Liver (tissue), 9 donors: ENCODE results near the gene GBX2. TPM values are rescaled to one million over a fixed set of nuclear protein-coding genes. Genes with fewer than 3 reads are reported as not detected.

Source experiments
- DNase-seq: peaks from one replicate; pipeline ENCODE4 v3.0.0-alpha.2; 2017; ENCODE audit warnings: low spot score
- H3K27ac ChIP-seq, 2 donors: one replicate each; pipeline ENCODE4 v1.7.0; 2013; ENCODE audit warnings: inconsistent platforms in 2 of 2, low read length in 2 of 2, control low read depth in 1 of 2, low read depth in 1 of 2, mild to moderate bottlenecking in 1 of 2
- H3K27me3 ChIP-seq, 4 donors: one replicate each; pipeline versions ENCODE4 v1.6.1 to v1.7.0; 2013; ENCODE audit warnings: low read length in 3 of 4, inconsistent platforms in 1 of 4, mild to moderate bottlenecking in 1 of 4, moderate library complexity in 1 of 4; ENCODE audit not compliant: control insufficient read depth in 4 of 4, insufficient read depth in 4 of 4
- H3K36me3 ChIP-seq, 4 donors: one replicate each; pipeline versions ENCODE4 v1.6.1 to v1.7.0; 2013; ENCODE audit warnings: low read length in 3 of 4, mild to moderate bottlenecking in 3 of 4, low read depth in 1 of 4, moderate library complexity in 1 of 4; ENCODE audit not compliant: control insufficient read depth in 4 of 4, insufficient read depth in 3 of 4
- H3K4me1 ChIP-seq, 4 donors: one replicate each; pipeline versions ENCODE4 v1.6.1 to v1.7.0; 2013; ENCODE audit warnings: low read length in 3 of 4, mild to moderate bottlenecking in 3 of 4, moderate library complexity in 1 of 4; ENCODE audit not compliant: control insufficient read depth in 4 of 4, insufficient read depth in 4 of 4
- H3K4me3 ChIP-seq, 3 donors: one replicate each; pipeline versions ENCODE4 v1.6.1 to v1.7.0; 2013; ENCODE audit warnings: low read length in 3 of 3, control low read depth in 1 of 3, low read depth in 1 of 3, mild to moderate bottlenecking in 1 of 3
- H3K9ac ChIP-seq, 2 donors: one replicate each; pipeline ENCODE4 v1.7.0; 2013; ENCODE audit warnings: low read length in 2 of 2, mild to moderate bottlenecking in 2 of 2, moderate library complexity in 2 of 2, control low read depth in 1 of 2, low read depth in 1 of 2
- H3K9me3 ChIP-seq, 4 donors: one replicate each; pipeline versions ENCODE4 v1.6.1 to v1.7.0; 2013; ENCODE audit warnings: low read length in 3 of 4; ENCODE audit not compliant: control insufficient read depth in 4 of 4
- EGR1 ChIP-seq, 2 donors: IDR thresholded peaks; 2 replicates each; pipeline ENCODE4 v1.6.1; 2016 to 2018; ENCODE audit warnings: antibody characterized with exemption in 2 of 2, low read depth in 2 of 2
- FOXA1 ChIP-seq: IDR thresholded peaks from 2 replicates; pipeline ENCODE4 v1.6.1; 2016; ENCODE audit warnings: antibody characterized with exemption
- FOXA2 ChIP-seq: IDR thresholded peaks from 2 replicates; pipeline ENCODE4 v1.6.1; 2016; ENCODE audit warnings: antibody characterized with exemption
- GABPA ChIP-seq, 2 donors: IDR thresholded peaks in 1 of 2; conservative IDR thresholded peaks in 1 of 2; 2 replicates each; pipeline ENCODE4 v1.6.1; 2016; ENCODE audit warnings: antibody characterized with exemption in 2 of 2, mild to moderate bottlenecking in 1 of 2, moderate library complexity in 1 of 2
- HNF4A ChIP-seq, 2 donors: conservative IDR thresholded peaks; 2 replicates each; pipeline ENCODE4 v1.6.1; 2016; ENCODE audit warnings: antibody characterized with exemption in 2 of 2, mild to moderate bottlenecking in 2 of 2
- HNF4G ChIP-seq: IDR thresholded peaks from 2 replicates; pipeline ENCODE4 v1.6.1; 2016; ENCODE audit warnings: antibody characterized with exemption
- JUND ChIP-seq, 2 donors: IDR thresholded peaks; 2 replicates each; pipeline ENCODE4 v1.6.1; 2016; ENCODE audit warnings: antibody characterized with exemption in 2 of 2
- NR2F2 ChIP-seq: IDR thresholded peaks from 2 replicates; pipeline ENCODE4 v1.6.1; 2016; ENCODE audit warnings: antibody characterized with exemption
- RAD21 ChIP-seq, 2 donors: IDR thresholded peaks; 2 replicates each; pipeline ENCODE4 v1.6.1; 2016; ENCODE audit warnings: antibody characterized with exemption in 2 of 2, mild to moderate bottlenecking in 2 of 2
- RXRA ChIP-seq, 2 donors: IDR thresholded peaks; 2 replicates each; pipeline ENCODE4 v1.6.1; 2017 to 2018; ENCODE audit warnings: antibody characterized with exemption in 2 of 2, mild to moderate bottlenecking in 1 of 2
- SP1 ChIP-seq: IDR thresholded peaks from 2 replicates; pipeline ENCODE4 v1.6.1; 2018; ENCODE audit warnings: antibody characterized with exemption, mild to moderate bottlenecking
- TAF1 ChIP-seq: conservative IDR thresholded peaks from 2 replicates; pipeline ENCODE4 v1.6.1; 2016; ENCODE audit warnings: antibody characterized with exemption, mild to moderate bottlenecking
- YY1 ChIP-seq: IDR thresholded peaks from 2 replicates; pipeline ENCODE4 v1.6.1; 2016; ENCODE audit warnings: antibody characterized with exemption, mild to moderate bottlenecking
- WGBS: extraction: QIAGEN DNeasy Blood & Tissue Kit; methylation state at CpG from one replicate; pipeline ENCODE4 v1.1.7; 2013; 5-methylcytosine and 5-hydroxymethylcytosine counted together
- polyA plus RNA-seq, 2 donors: library from polyadenylated mRNA; stranded (reverse) in 1 of 2; unstranded in 1 of 2; fragments of 200-250 nt in 1 of 2; fragments of >200 nt in 1 of 2; fragmentation: Nextera tagmentation in 1 of 2; extraction: Ambion mirVana in 1 of 2; gene quantifications; one replicate each; pipeline versions ENCODE4 v1.2.1 to v1.2.3, GENCODE V29; 2013 to 2015
- total RNA-seq, 2 donors: library from RNA; depleted of rRNA; stranded (reverse); fragments of >200 nt; gene quantifications; one replicate each; pipeline ENCODE4 v1.2.3, GENCODE V29; 2014
- TF ChIP-seq, protein P1 (sequence below): IDR thresholded peaks from 2 replicates; pipeline ENCODE4 v1.6.1; 2016; ENCODE audit warnings: antibody characterized with exemption
- TF ChIP-seq, protein P2 (sequence below): fragments of 150-350 bp; IDR thresholded peaks from 2 replicates; pipeline ENCODE4 v1.5.1; 2017; ENCODE audit warnings: improper control_type of control experiment, low read depth, low read length; ENCODE audit not compliant: missing input control
- TF ChIP-seq, protein P3 (sequence below): IDR thresholded peaks from 2 replicates; pipeline ENCODE4 v1.6.1; 2016; ENCODE audit warnings: antibody characterized with exemption, mild to moderate bottlenecking
- TF ChIP-seq, protein P4 (sequence below): IDR thresholded peaks from 2 replicates; pipeline ENCODE4 v1.6.1; 2016; ENCODE audit warnings: antibody characterized with exemption
- TF ChIP-seq, protein P5 (sequence below): IDR thresholded peaks from 2 replicates; pipeline ENCODE4 v1.6.1; 2016; ENCODE audit warnings: antibody characterized with exemption
- donor health status: healthy.
- donor health status: healthy.
- donor health status: healthy.
- donor health status: healthy.
- donor health status: healthy.

GBX2 gene
- total and polyA plus RNA-seq, 4 donors: not detected

DNA sequence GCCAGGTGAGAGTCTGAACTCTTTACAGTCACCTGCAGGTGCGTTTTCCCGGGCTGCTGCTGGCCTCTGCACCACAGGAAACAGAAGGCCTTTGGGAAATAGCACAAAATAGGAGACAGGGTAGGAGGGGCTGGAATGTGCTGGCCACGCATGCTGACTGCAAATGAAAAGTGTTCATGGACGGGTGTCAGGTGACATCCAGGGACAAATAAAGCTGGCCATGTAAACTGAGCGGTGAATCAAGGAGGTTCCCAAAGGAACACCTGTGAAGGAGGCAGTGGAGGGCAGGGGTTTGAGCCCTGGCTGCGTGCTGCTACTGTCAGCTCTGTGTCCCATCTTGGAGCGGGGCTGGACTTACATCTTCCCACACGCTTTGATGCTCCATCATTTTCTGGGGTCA, 42.4 kb upstream of the GBX2 start:
- H3K4me3 ChIP-seq: no peak overlapping the region
- H3K9ac ChIP-seq: no peak overlapping the region
- no peak overlapping the region for H3K27ac ChIP-seq
- H3K36me3 ChIP-seq: no peaks in the 10 kb centered on the region
- no peaks in the 10 kb centered on the region for H3K4me1 ChIP-seq
- peaks cover 0 to 15% (median 7%) of the 10 kb centered on the region in 4 donors for H3K27me3 ChIP-seq
- H3K9me3 ChIP-seq: peaks cover 0 to 10% (median 4%) of the 10 kb centered on the region in 4 donors
- DNase-seq: no peak
- WGBS: 70% methylated on average over 8 of the region's 8 CpGs
- TF ChIP-seq, protein P1, sequence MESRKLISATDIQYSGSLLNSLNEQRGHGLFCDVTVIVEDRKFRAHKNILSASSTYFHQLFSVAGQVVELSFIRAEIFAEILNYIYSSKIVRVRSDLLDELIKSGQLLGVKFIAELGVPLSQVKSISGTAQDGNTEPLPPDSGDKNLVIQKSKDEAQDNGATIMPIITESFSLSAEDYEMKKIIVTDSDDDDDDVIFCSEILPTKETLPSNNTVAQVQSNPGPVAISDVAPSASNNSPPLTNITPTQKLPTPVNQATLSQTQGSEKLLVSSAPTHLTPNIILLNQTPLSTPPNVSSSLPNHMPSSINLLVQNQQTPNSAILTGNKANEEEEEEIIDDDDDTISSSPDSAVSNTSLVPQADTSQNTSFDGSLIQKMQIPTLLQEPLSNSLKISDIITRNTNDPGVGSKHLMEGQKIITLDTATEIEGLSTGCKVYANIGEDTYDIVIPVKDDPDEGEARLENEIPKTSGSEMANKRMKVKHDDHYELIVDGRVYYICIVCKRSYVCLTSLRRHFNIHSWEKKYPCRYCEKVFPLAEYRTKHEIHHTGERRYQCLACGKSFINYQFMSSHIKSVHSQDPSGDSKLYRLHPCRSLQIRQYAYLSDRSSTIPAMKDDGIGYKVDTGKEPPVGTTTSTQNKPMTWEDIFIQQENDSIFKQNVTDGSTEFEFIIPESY: no peak
- TF ChIP-seq NR2F2 (no peak), FOXA2 (no peak), GABPA (IDR thresholded peaks at IDR 0.05 in 1 of 2, conservative IDR thresholded peaks at IDR 0.05 in 1 of 2) (no peak), JUND (IDR thresholded peaks at IDR 0.05) (no peak), HNF4G (no peak), FOXA1 (no peak), YY1 (no peak), EGR1 (IDR thresholded peaks at IDR 0.05; ENCODE audit: low read depth in 2 of 2) (no peak), TAF1 (no peak), HNF4A (conservative IDR thresholded peaks at IDR 0.05) (no peak), SP1 (no peak), RAD21 (IDR thresholded peaks at IDR 0.05) (no peak)
- TF ChIP-seq, protein P2, sequence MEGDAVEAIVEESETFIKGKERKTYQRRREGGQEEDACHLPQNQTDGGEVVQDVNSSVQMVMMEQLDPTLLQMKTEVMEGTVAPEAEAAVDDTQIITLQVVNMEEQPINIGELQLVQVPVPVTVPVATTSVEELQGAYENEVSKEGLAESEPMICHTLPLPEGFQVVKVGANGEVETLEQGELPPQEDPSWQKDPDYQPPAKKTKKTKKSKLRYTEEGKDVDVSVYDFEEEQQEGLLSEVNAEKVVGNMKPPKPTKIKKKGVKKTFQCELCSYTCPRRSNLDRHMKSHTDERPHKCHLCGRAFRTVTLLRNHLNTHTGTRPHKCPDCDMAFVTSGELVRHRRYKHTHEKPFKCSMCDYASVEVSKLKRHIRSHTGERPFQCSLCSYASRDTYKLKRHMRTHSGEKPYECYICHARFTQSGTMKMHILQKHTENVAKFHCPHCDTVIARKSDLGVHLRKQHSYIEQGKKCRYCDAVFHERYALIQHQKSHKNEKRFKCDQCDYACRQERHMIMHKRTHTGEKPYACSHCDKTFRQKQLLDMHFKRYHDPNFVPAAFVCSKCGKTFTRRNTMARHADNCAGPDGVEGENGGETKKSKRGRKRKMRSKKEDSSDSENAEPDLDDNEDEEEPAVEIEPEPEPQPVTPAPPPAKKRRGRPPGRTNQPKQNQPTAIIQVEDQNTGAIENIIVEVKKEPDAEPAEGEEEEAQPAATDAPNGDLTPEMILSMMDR: no peak
- TF ChIP-seq, protein P3, sequence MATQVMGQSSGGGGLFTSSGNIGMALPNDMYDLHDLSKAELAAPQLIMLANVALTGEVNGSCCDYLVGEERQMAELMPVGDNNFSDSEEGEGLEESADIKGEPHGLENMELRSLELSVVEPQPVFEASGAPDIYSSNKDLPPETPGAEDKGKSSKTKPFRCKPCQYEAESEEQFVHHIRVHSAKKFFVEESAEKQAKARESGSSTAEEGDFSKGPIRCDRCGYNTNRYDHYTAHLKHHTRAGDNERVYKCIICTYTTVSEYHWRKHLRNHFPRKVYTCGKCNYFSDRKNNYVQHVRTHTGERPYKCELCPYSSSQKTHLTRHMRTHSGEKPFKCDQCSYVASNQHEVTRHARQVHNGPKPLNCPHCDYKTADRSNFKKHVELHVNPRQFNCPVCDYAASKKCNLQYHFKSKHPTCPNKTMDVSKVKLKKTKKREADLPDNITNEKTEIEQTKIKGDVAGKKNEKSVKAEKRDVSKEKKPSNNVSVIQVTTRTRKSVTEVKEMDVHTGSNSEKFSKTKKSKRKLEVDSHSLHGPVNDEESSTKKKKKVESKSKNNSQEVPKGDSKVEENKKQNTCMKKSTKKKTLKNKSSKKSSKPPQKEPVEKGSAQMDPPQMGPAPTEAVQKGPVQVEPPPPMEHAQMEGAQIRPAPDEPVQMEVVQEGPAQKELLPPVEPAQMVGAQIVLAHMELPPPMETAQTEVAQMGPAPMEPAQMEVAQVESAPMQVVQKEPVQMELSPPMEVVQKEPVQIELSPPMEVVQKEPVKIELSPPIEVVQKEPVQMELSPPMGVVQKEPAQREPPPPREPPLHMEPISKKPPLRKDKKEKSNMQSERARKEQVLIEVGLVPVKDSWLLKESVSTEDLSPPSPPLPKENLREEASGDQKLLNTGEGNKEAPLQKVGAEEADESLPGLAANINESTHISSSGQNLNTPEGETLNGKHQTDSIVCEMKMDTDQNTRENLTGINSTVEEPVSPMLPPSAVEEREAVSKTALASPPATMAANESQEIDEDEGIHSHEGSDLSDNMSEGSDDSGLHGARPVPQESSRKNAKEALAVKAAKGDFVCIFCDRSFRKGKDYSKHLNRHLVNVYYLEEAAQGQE: no peak
- TF ChIP-seq, protein P4, sequence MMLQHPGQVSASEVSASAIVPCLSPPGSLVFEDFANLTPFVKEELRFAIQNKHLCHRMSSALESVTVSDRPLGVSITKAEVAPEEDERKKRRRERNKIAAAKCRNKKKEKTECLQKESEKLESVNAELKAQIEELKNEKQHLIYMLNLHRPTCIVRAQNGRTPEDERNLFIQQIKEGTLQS: no peak
- TF ChIP-seq, protein P5, sequence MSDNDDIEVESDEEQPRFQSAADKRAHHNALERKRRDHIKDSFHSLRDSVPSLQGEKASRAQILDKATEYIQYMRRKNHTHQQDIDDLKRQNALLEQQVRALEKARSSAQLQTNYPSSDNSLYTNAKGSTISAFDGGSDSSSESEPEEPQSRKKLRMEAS: no peak

DNA sequence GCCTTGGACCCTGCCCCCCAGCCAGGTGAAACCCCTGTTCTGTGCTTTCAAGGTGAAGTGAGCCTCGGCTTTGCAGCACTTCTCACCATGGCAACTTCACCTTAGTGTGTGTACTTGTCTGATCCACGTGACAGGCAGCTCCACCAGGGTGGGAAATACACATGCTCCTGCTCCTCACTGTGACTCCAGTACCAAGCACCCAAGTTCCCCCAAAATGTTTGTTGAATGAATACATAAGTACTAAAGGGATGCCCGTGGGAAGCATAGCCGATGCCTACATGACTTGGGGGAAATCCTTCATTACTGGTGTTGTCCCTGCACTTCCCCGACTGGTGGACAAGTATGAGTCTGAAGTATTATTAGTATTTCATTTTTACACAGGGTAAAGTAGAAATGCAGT, 41.8 kb upstream of the GBX2 start:
- Histone ChIP-seq H3K27me3 (peaks cover 0 to 11% (median 5%) of the 10 kb centered on the region in 4 donors), H3K4me3 (no peak overlapping the region), H3K36me3 (no peaks in the 10 kb centered on the region), H3K9me3 (peaks cover 2 to 14% (median 6%) of the 10 kb centered on the region in 4 donors), H3K27ac (no peak overlapping the region), H3K9ac (no peak overlapping the region), H3K4me1 (no peaks in the 10 kb centered on the region)
- 68% methylated on average over 5 of the region's 5 CpGs for WGBS
- DNase-seq: no peak
- TF ChIP-seq YY1 (no peak), HNF4G (no peak), RXRA (IDR thresholded peaks at IDR 0.05) (no peak), RAD21 (IDR thresholded peaks at IDR 0.05) (no peak), EGR1 (IDR thresholded peaks at IDR 0.05; ENCODE audit: low read depth in 2 of 2) (no peak), JUND (IDR thresholded peaks at IDR 0.05) (no peak), SP1 (no peak)
- TF ChIP-seq, protein P4: no peak
- TF ChIP-seq, protein P1: no peak
- TF ChIP-seq, protein P5: no peak
- TF ChIP-seq, protein P2: no peak
